Measurements from ENCODE around the gene SDK1. TPM values are rescaled to one million over a fixed set of nuclear protein-coding genes. Genes with fewer than 3 reads are reported as not detected.

SDK1 gene
- total RNA-seq, 1 experiment from 2014 or later, result 9.3 TPM

DNA sequence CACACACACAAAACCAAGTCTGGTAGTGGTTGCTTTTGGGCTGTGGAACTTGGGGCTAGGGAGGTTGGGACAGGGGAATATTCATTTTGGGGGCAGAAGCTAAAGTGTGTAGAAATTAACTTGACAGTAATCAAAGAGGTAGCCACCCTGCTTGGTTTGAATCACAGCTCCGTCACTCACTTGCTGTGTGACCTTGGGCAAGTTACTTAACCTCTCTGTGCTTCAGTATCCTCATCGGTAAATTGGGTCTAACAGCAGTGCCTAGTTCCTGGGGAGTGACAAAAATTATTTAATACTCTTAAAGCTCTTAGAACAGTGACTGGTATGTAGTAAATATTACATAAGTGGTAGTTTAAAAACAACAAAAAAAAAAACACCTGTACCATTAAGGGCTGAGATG, 489.8 kb downstream of the SDK1 start:
- H3K4me1 Mint-ChIP-seq, result peaks cover 13% of the 10 kb centered on the region

DNA sequence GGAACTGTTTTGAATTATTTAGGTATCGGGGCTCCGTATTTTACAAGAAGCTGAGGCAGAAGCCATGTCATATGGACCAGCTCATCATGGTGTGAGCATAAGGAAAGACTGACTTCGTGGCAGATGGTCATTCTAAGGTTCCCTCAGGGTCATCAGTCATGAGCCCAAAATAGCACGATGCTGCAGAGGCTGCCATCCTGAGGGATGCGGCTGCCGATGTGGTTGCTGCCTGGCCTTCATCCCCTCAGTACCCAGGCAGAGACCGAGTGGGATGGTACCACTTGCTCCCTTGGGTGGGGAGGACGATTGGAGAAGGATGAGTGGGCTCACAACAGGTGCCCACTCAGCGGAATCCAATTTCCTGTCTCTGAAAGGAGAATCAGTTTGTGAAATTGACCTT, 490.3 kb downstream of the SDK1 start:
- H3K4me3 Mint-ChIP-seq, result no peak overlapping the region
- ChIA-PET POLR2A (no interaction called here), CTCF (no interaction called here)
- no peaks in the 10 kb centered on the region for H3K27me3 Mint-ChIP-seq (ENCODE audit: low read depth)
- no peaks in the 10 kb centered on the region for H3K36me3 Mint-ChIP-seq
- H3K4me1 Mint-ChIP-seq, result peaks cover 13% of the 10 kb centered on the region
- TF ChIP-seq, protein P1, sequence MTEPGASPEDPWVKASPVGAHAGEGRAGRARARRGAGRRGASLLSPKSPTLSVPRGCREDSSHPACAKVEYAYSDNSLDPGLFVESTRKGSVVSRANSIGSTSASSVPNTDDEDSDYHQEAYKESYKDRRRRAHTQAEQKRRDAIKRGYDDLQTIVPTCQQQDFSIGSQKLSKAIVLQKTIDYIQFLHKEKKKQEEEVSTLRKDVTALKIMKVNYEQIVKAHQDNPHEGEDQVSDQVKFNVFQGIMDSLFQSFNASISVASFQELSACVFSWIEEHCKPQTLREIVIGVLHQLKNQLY (CRISPR knock-in tag; IDR thresholded peaks at IDR 0.05), result no peak
- TF ChIP-seq ZNF317 (CRISPR knock-in tag; IDR thresholded peaks at IDR 0.05; ENCODE audit: borderline replicate concordance, low read depth) (no peak), NR3C1 (CRISPR knock-in tag; conservative IDR thresholded peaks at IDR 0.05; ENCODE audit: low read depth) (no peak), NFATC4 (CRISPR knock-in tag; IDR thresholded peaks at IDR 0.05) (no peak), ELF4 (CRISPR knock-in tag; IDR thresholded peaks at IDR 0.05; ENCODE audit: low read depth) (no peak), ATF1 (CRISPR knock-in tag; IDR thresholded peaks at IDR 0.05) (no peak), FOXK1 (CRISPR knock-in tag; IDR thresholded peaks at IDR 0.05) (no peak), STAT6 (CRISPR knock-in tag; conservative IDR thresholded peaks at IDR 0.05; ENCODE audit: low read depth) (no peak), CDX4 (CRISPR knock-in tag; IDR thresholded peaks at IDR 0.05; ENCODE audit: borderline replicate concordance) (no peak), ATF6 (CRISPR knock-in tag; IDR thresholded peaks at IDR 0.05) (no peak)
- H3K27ac Mint-ChIP-seq, result no peak overlapping the region
- DNase-seq (ENCODE audit: low spot score), result no peak
- ATAC-seq, result no peak
- no peaks in the 10 kb centered on the region for H3K9me3 Mint-ChIP-seq

More for the DNA sequence above, 489.8 kb downstream of the SDK1 start:
- no peak overlapping the region for H3K4me3 Mint-ChIP-seq
- H3K9me3 Mint-ChIP-seq, result no peaks in the 10 kb centered on the region
- H3K36me3 Mint-ChIP-seq, result no peaks in the 10 kb centered on the region
- CTCF ChIA-PET, result no interaction called here
- DNase-seq (ENCODE audit: low spot score) (no peak), ATAC-seq (no peak)
- TF ChIP-seq PRRX2 (CRISPR knock-in tag; IDR thresholded peaks at IDR 0.05) (no peak), ZNF281 (CRISPR knock-in tag; IDR thresholded peaks at IDR 0.05) (no peak), ZNF671 (CRISPR knock-in tag; IDR thresholded peaks at IDR 0.05) (no peak), IRF2 (CRISPR knock-in tag; IDR thresholded peaks at IDR 0.05; ENCODE audit: borderline replicate concordance, low read depth) (no peak), GTF2I (CRISPR knock-in tag; conservative IDR thresholded peaks at IDR 0.05) (no peak), ZNF423 (CRISPR knock-in tag; IDR thresholded peaks at IDR 0.05) (no peak), MXD4 (CRISPR knock-in tag; IDR thresholded peaks at IDR 0.05; ENCODE audit: borderline replicate concordance) (no peak), OVOL2 (CRISPR knock-in tag; IDR thresholded peaks at IDR 0.05; ENCODE audit: borderline replicate concordance) (no peak), USF1 (CRISPR knock-in tag; IDR thresholded peaks at IDR 0.05) (no peak)
- TF ChIP-seq, protein P2, sequence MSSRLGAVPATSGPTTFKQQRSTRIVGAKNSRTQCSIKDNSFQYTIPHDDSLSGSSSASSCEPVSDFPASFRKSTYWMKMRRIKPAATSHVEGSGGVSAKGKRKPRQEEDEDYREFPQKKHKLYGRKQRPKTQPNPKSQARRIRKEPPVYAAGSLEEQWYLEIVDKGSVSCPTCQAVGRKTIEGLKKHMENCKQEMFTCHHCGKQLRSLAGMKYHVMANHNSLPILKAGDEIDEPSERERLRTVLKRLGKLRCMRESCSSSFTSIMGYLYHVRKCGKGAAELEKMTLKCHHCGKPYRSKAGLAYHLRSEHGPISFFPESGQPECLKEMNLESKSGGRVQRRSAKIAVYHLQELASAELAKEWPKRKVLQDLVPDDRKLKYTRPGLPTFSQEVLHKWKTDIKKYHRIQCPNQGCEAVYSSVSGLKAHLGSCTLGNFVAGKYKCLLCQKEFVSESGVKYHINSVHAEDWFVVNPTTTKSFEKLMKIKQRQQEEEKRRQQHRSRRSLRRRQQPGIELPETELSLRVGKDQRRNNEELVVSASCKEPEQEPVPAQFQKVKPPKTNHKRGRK (CRISPR knock-in tag; IDR thresholded peaks at IDR 0.05; ENCODE audit: borderline replicate concordance), result no peak
- TF ChIP-seq, protein P3, sequence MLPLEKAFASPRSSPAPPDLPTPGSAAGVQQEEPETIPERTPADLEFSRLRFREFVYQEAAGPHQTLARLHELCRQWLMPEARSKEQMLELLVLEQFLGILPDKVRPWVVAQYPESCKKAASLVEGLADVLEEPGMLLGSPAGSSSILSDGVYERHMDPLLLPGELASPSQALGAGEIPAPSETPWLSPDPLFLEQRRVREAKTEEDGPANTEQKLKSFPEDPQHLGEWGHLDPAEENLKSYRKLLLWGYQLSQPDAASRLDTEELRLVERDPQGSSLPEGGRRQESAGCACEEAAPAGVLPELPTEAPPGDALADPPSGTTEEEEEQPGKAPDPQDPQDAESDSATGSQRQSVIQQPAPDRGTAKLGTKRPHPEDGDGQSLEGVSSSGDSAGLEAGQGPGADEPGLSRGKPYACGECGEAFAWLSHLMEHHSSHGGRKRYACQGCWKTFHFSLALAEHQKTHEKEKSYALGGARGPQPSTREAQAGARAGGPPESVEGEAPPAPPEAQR (CRISPR knock-in tag; IDR thresholded peaks at IDR 0.05), result no peak
- no peaks in the 10 kb centered on the region for H3K27me3 Mint-ChIP-seq (ENCODE audit: low read depth)
- POLR2A ChIA-PET, result no interaction called here
- no peak overlapping the region for H3K27ac Mint-ChIP-seq

Measured in WTC11 (cell line).